ENCODE data around the gene ADAT2.

DNA sequence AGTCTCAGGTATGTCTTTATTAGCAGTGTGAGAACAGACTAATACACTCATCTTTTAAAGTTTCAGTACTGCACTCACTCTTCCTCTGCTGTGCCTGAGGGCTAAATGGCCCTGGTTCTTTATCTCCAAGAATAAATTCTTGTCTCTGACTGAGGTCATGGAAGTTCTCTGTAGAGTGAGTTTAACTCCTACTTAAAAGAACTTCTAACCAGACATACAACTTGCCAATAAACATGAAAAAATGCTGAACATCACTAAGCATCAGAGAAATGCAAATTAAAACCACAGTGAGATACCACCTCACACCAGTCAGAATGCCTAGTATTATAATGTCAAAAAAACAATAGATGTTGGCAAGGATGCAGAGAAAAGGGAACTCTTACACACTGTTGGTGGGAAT is 73.6 kb downstream of the ADAT2 start:
- TF ChIP-seq, protein P1, sequence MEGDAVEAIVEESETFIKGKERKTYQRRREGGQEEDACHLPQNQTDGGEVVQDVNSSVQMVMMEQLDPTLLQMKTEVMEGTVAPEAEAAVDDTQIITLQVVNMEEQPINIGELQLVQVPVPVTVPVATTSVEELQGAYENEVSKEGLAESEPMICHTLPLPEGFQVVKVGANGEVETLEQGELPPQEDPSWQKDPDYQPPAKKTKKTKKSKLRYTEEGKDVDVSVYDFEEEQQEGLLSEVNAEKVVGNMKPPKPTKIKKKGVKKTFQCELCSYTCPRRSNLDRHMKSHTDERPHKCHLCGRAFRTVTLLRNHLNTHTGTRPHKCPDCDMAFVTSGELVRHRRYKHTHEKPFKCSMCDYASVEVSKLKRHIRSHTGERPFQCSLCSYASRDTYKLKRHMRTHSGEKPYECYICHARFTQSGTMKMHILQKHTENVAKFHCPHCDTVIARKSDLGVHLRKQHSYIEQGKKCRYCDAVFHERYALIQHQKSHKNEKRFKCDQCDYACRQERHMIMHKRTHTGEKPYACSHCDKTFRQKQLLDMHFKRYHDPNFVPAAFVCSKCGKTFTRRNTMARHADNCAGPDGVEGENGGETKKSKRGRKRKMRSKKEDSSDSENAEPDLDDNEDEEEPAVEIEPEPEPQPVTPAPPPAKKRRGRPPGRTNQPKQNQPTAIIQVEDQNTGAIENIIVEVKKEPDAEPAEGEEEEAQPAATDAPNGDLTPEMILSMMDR (IDR thresholded peaks at IDR 0.05) = no peak
- TF ChIP-seq POLR2A (IDR thresholded peaks at IDR 0.05) = no peak
